HepG2 (cell line): ENCODE data around the gene LEPR. TPM values are rescaled to one million over a fixed set of nuclear protein-coding genes. Genes with fewer than 3 reads are reported as not detected.

Source experiments
- ATAC-seq: fragments of 200-7000 bp; cut with Tn5 transposase; 3 replicates; pipeline ENCODE4 v1.9.1; 2020; ENCODE audit warnings: mild to moderate bottlenecking, moderate library complexity
- BruUV-seq: library from RNA; stranded (reverse); fragments of 400-500 nt; replicated peaks from 2 replicates; lab custom pipeline; 2021; lab: Mats Ljungman, UMichigan
- CTCF ChIA-PET: fragments of 300-600 bp; formaldehyde crosslinking; extraction: SDS; loops from one replicate; lab custom pipeline; 2021; ENCODE audit warnings: low total read pairs, inconsistent platforms, low intra/inter-chr PET ratio; lab: Yijun Ruan, JAX
- POLR2A ChIA-PET: fragments of 350-600 bp; sonication (Branson Sonifier 250); formaldehyde crosslinking; loops from one replicate; lab custom pipeline; 2020; ENCODE audit warnings: antibody characterized with exemption, inconsistent platforms; lab: Yijun Ruan, JAX
- DNase-seq: peaks from one replicate; pipeline ENCODE4 v3.0.0-alpha.2; 2015; ENCODE audit warnings: low spot score
- FAIRE-seq: peaks from 3 replicates; lab custom pipeline; 2011; peaks lifted over from hg19 to GRCh38; lab: Jason Lieb, UNC
- H2AFZ ChIP-seq: one replicate; pipeline ENCODE4 v1.6.1; 2011; ENCODE audit warnings: low read length, inconsistent platforms
- H3K27ac ChIP-seq: fragments of 300-600 bp; 3 replicates; pipeline ENCODE4 v1.8.0; 2011; ENCODE audit warnings: mixed run types, mild to moderate bottlenecking, mixed read lengths, low read length, inconsistent platforms; ENCODE audit not compliant: insufficient read depth; ENCODE audit errors: extremely low read length
- H3K27me3 ChIP-seq, 2 experiments: fragments of 200-600 bp in 1 of 2; 2 replicates in 1 of 2; 3 replicates in 1 of 2; pipeline versions ENCODE4 v1.6.0 to v1.8.0; 2011; ENCODE audit warnings: low read length in 2 of 2, mild to moderate bottlenecking in 2 of 2, moderate library complexity in 2 of 2, inconsistent platforms in 1 of 2; ENCODE audit not compliant: insufficient read depth in 2 of 2, control insufficient read depth in 1 of 2
- H3K36me3 ChIP-seq, 2 experiments: fragments of 200-600 bp in 1 of 2; replicated peaks in 1 of 2; 2 replicates in 1 of 2; 3 replicates in 1 of 2; pipeline versions ENCODE4 v1.5.1 to v1.8.0; 2011; ENCODE audit warnings: low read length in 2 of 2, inconsistent platforms in 1 of 2; ENCODE audit not compliant: insufficient read depth in 2 of 2, control insufficient read depth in 1 of 2
- H3K4me1 ChIP-seq: 2 replicates; pipeline ENCODE4 v1.5.1; 2012; ENCODE audit warnings: low read length, inconsistent platforms; ENCODE audit not compliant: insufficient read depth
- H3K4me2 ChIP-seq: 2 replicates; pipeline ENCODE4 v1.6.0; 2011; ENCODE audit warnings: low read depth, low read length, inconsistent platforms
- H3K4me3 ChIP-seq, 3 experiments: fragments of 200-600 bp in 1 of 3; sonication (generic), shearing (Covaris generic) in 1 of 3; replicated peaks in 1 of 3; 2 replicates each; pipeline ENCODE4 v1.5.1; 2011 to 2016; ENCODE audit warnings: low read length in 3 of 3, inconsistent platforms in 2 of 3, low read depth in 2 of 3, mild to moderate bottlenecking in 2 of 3, control low read depth in 1 of 3, mixed read lengths in 1 of 3; ENCODE audit not compliant: insufficient read depth in 1 of 3
- H3K79me2 ChIP-seq: one replicate; pipeline ENCODE4 v1.6.1; 2011; ENCODE audit warnings: low read length, inconsistent platforms; ENCODE audit not compliant: insufficient read depth
- H3K9ac ChIP-seq: 2 replicates; pipeline ENCODE4 v1.6.0; 2011; ENCODE audit warnings: mild to moderate bottlenecking, low read depth, low read length, inconsistent platforms; ENCODE audit not compliant: insufficient read depth
- H3K9me3 ChIP-seq: 2 replicates; pipeline ENCODE4 v1.5.1; 2012; ENCODE audit warnings: mild to moderate bottlenecking, low read length
- H4K20me1 ChIP-seq: 2 replicates; pipeline ENCODE4 v1.6.0; 2011; ENCODE audit warnings: inconsistent platforms, mild to moderate bottlenecking, low read length, moderate library complexity; ENCODE audit not compliant: insufficient read depth
- FOXA1 ChIP-seq, 2 experiments: fragments of 450-650 bp in 1 of 2; sonication (generic) in 1 of 2; formaldehyde crosslinking in 1 of 2; IDR thresholded peaks; 2 replicates each; pipeline versions ENCODE4 v1.4.0 to v1.6.1; 2016 to 2020; ENCODE audit warnings: missing genetic modification reagents in 1 of 2
- FOXK2 ChIP-seq: fragments of 450-650 bp; IDR thresholded peaks from 2 replicates; pipeline ENCODE4 v1.6.1; 2016
- GABPA ChIP-seq, 2 experiments: IDR thresholded peaks; 2 replicates each; pipeline ENCODE4 v1.6.1; 2011 to 2016; ENCODE audit warnings: low read depth in 2 of 2, low read length in 1 of 2, missing biosample characterization in 1 of 2, missing genetic modification characterization in 1 of 2
- ISX ChIP-seq: sonication (generic); formaldehyde crosslinking; conservative IDR thresholded peaks from 2 replicates; pipeline ENCODE4 v1.5.0; 2020; ENCODE audit warnings: missing genetic modification reagents
- PLRG1 ChIP-seq: fragments of 450-650 bp; conservative IDR thresholded peaks from 2 replicates; pipeline ENCODE4 v1.6.1; 2016
- POLR2A ChIP-seq, 2 experiments: IDR thresholded peaks; 2 replicates each; pipeline ENCODE4 v1.6.1; 2011; ENCODE audit warnings: low read depth in 2 of 2, low read length in 2 of 2, mild to moderate bottlenecking in 1 of 2, moderate library complexity in 1 of 2; ENCODE audit not compliant: insufficient read depth in 1 of 2
- POLR2AphosphoS5 ChIP-seq: IDR thresholded peaks from 2 replicates; pipeline ENCODE4 v1.6.1; 2012; ENCODE audit warnings: low read depth, low read length
- RFX3 ChIP-seq: IDR thresholded peaks from 2 replicates; pipeline ENCODE4 v1.6.1; 2016; ENCODE audit warnings: missing biosample characterization, missing genetic modification reagents
- SIN3B ChIP-seq: fragments of 150-350 bp; IDR thresholded peaks from 2 replicates; pipeline ENCODE4 v1.6.1; 2014; ENCODE audit warnings: low read length
- SNAI1 ChIP-seq: sonication (generic); formaldehyde crosslinking; IDR thresholded peaks from 2 replicates; pipeline ENCODE4 v1.5.0; 2020; ENCODE audit warnings: mild to moderate bottlenecking, missing genetic modification reagents, borderline replicate concordance
- ZNF224 ChIP-seq: sonication (generic); formaldehyde crosslinking; IDR thresholded peaks from 2 replicates; pipeline ENCODE4 v1.5.0; 2020; ENCODE audit warnings: mild to moderate bottlenecking, missing genetic modification reagents
- ZNF234 ChIP-seq: sonication (generic); formaldehyde crosslinking; conservative IDR thresholded peaks from 2 replicates; pipeline ENCODE4 v1.5.1; 2020; ENCODE audit warnings: mild to moderate bottlenecking, missing genetic modification reagents
- ZNF556 ChIP-seq: sonication (generic); formaldehyde crosslinking; IDR thresholded peaks from 2 replicates; pipeline ENCODE4 v1.4.0; 2020; ENCODE audit warnings: mild to moderate bottlenecking, missing genetic modification reagents, borderline replicate concordance
- ZNF737 ChIP-seq: sonication (generic); formaldehyde crosslinking; IDR thresholded peaks from 2 replicates; pipeline ENCODE4 v1.5.0; 2020; ENCODE audit warnings: missing genetic modification reagents, mild to moderate bottlenecking, borderline replicate concordance
- ZNF788 ChIP-seq: sonication (generic); formaldehyde crosslinking; IDR thresholded peaks from 2 replicates; pipeline ENCODE4 v1.5.0; 2020; ENCODE audit warnings: mild to moderate bottlenecking, missing genetic modification reagents, borderline replicate concordance
- ZSCAN9 ChIP-seq: IDR thresholded peaks from 2 replicates; pipeline ENCODE4 v1.6.1; 2016; ENCODE audit warnings: borderline replicate concordance
- WGBS: methylation state at CpG from one replicate; pipeline ENCODE4 v1.1.6; 2017; ENCODE audit warnings: low lambda C conversion rate; 5-methylcytosine and 5-hydroxymethylcytosine counted together
- in situ Hi-C: cut with HindIII; loops from 2 replicates; pipeline ENCODE4 v1.10.0; 2017; ENCODE audit warnings: low pct_unique_long_range_greater_than_20kb; ENCODE audit not compliant: extremely low pct_ligation_motif_present
- intact Hi-C: fragments of 100-400 bp; cut with micrococcal nuclease; formaldehyde crosslinking; loops from one replicate; pipeline ENCODE4 v1.10.0; 2022; ENCODE audit not compliant: unreplicated experiment
- polyA plus RNA-seq, 8 experiments: library from polyadenylated mRNA; depleted of rRNA in 3 of 8; stranded (reverse) in 7 of 8; unstranded in 1 of 8; fragments of >200 nt; fragmentation: Illumina TruSeq in 4 of 8; extraction: Trizol in 4 of 8; gene quantifications; 2 replicates each; pipeline versions ENCODE4 v1.2.1 to v1.2.3, GENCODE V29; 2011 to 2016; ENCODE audit warnings: low read depth in 4 of 8, missing spikeins in 1 of 8, mixed read lengths in 1 of 8; ENCODE audit not compliant: insufficient read depth in 1 of 8
- total RNA-seq, 5 experiments: library from RNA; depleted of rRNA; stranded (reverse); fragments of >200 nt; fragmentation: Illumina TruSeq; extraction: Trizol; gene quantifications; 2 replicates each; pipeline ENCODE4 v1.2.3, GENCODE V29; 2016; ENCODE audit warnings: low read depth in 1 of 5
- TF ChIP-seq, protein P1 (sequence below): sonication (generic); formaldehyde crosslinking; conservative IDR thresholded peaks from 2 replicates; pipeline ENCODE4 v1.8.0; 2022; ENCODE audit warnings: mild to moderate bottlenecking, moderate library complexity, missing genetic modification reagents
- TF ChIP-seq, protein P2 (sequence below): sonication (generic); formaldehyde crosslinking; IDR thresholded peaks from 2 replicates; pipeline ENCODE4 v1.9.0; 2021; ENCODE audit warnings: missing genetic modification reagents, mild to moderate bottlenecking, borderline replicate concordance
- TF ChIP-seq, protein P3 (sequence below): fragments of 450-650 bp; IDR thresholded peaks from 2 replicates; pipeline ENCODE4 v1.6.1; 2016
- TF ChIP-seq, protein P4 (sequence below): sonication (generic); formaldehyde crosslinking; IDR thresholded peaks from 2 replicates; pipeline ENCODE4 v1.8.1; 2023; ENCODE audit warnings: missing genetic modification reagents, mild to moderate bottlenecking, borderline replicate concordance

The LEPR gene
- total and polyA plus RNA-seq, 2 of the 13 experiments (the other 11 are each of a cell fraction or from before 2014, with no cell fraction given): 0.60 to 1.7 TPM

DNA sequence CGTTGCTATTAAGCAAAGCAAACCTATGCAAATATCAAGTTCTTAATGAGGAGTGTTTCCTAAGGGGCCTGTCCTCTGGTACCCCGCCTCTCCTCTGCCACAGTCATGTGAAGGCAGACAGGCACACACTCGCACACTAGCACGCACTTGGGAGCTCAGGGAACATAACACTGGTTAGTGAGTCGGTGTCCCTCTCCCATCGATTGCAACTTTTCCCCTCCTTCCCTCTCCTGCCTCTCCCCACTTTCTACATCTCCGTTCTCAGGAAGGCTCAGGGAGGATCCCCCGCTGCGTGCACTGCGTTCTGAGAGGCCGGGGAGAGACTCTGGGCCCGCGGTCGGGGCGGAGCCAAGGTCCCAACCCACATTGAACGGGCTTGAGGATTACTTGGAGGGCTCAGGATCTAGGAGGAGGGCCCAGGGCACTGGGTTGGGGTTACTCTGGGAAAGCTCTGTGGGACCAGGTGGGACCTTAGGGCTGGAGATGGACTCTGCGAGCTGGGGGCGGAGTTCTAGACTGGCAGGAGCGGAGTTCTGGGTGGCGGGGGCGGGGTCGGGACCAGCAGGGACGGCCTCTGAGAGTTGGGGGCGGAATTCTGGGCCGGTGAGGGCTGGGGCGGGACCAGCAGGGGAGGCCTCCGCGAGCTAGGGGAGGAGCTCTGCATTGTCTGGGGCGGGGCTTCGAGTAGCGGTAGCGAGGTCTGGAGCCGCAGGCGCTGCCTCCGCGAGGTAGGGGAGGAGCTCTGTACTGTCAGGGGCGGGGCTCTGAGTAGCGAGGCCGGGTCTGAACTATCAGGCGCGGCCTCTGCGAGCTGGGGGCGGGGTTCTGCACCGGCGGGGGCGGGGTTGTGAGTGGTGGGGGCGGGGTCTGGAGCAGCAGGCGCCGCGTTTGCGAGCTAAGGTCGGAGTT is 533 bp upstream of the LEPR start:
- peak overlapping the region; percentile 93 for H3K4me2 ChIP-seq
- DNase-seq (peak; percentile 93), FAIRE-seq (peak; percentile 23), ATAC-seq (peak; percentile 92)
- H3K36me3 ChIP-seq: no peaks in the 10 kb centered on the region
- peak overlapping the region; percentile 68 for H2AFZ ChIP-seq
- CTCF ChIA-PET: no interaction called here
- in situ Hi-C loops (loop anchor here (10.0 kb wide), 1 partner anchor 165 kb away; no protein-coding TSS in a partner anchor), intact Hi-C loops (loop anchor here (2.0 to 10.0 kb wide), 6 partner anchors 47 to 355 kb away; partner anchors contain the start of gene AK4)
- peak overlapping the region; percentile 99 for H3K27ac ChIP-seq
- H4K20me1 ChIP-seq: no peaks in the 10 kb centered on the region
- H3K4me3 ChIP-seq: peak overlapping the region; percentile 79 to 94 (median 80)
- peaks cover 38% of the 10 kb centered on the region for H3K79me2 ChIP-seq
- no peaks in the 10 kb centered on the region for H3K9me3 ChIP-seq
- POLR2A ChIA-PET: interaction anchor here (0.7 to 2.9 kb wide), 26 partner anchors 8 to 358 kb away, joined by 3 to 26 read pairs (median 4); partner anchors contain the start of genes AK4 and DNAJC6
- H3K27me3 ChIP-seq: no peaks in the 10 kb centered on the region; a peak in 1 of 5 replicates
- peak overlapping the region; percentile 99 for H3K9ac ChIP-seq
- WGBS: 1% methylated on average over 20 of the region's 52 CpGs
- H3K4me1 ChIP-seq: peaks cover 59% of the 10 kb centered on the region
- BruUV-seq: TSS peak; percentile 79
- TF ChIP-seq POLR2A (IDR thresholded peaks at IDR 0.05; ENCODE audit: insufficient read depth in 1 of 2, low read depth in 2 of 2, low read length in 2 of 2): peak; percentile 59 to 86; a peak in 3 of 4 replicates
- no peak for TF ChIP-seq ZNF234 (CRISPR knock-in tag)
- TF ChIP-seq PLRG1: no peak
- peak; percentile 83; the same call in 1 of the 2 replicates for TF ChIP-seq ZNF556
- TF ChIP-seq, protein P1, sequence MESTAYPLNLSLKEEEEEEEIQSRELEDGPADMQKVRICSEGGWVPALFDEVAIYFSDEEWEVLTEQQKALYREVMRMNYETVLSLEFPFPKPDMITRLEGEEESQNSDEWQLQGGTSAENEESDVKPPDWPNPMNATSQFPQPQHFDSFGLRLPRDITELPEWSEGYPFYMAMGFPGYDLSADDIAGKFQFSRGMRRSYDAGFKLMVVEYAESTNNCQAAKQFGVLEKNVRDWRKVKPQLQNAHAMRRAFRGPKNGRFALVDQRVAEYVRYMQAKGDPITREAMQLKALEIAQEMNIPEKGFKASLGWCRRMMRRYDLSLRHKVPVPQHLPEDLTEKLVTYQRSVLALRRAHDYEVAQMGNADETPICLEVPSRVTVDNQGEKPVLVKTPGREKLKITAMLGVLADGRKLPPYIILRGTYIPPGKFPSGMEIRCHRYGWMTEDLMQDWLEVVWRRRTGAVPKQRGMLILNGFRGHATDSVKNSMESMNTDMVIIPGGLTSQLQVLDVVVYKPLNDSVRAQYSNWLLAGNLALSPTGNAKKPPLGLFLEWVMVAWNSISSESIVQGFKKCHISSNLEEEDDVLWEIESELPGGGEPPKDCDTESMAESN: no peak; the same call in 1 of the 2 replicates
- TF ChIP-seq ZNF788: 0 out of 2 replicates have a peak, but pooled peaks have one; percentile 51
- TF ChIP-seq SNAI1 (CRISPR knock-in tag): no peak
- TF ChIP-seq ISX (CRISPR knock-in tag): no peak
- no peak for TF ChIP-seq FOXA1 (IDR thresholded peaks at IDR 0.05)
- TF ChIP-seq FOXA1 (CRISPR knock-in tag; IDR thresholded peaks at IDR 0.05): no peak
- TF ChIP-seq RFX3 (CRISPR knock-in tag): no peak
- no peak for TF ChIP-seq GABPA (IDR thresholded peaks at IDR 0.05; ENCODE audit: low read depth, low read length)
- no peak for TF ChIP-seq GABPA (CRISPR knock-in tag; IDR thresholded peaks at IDR 0.05; ENCODE audit: low read depth)
- TF ChIP-seq, protein P2, sequence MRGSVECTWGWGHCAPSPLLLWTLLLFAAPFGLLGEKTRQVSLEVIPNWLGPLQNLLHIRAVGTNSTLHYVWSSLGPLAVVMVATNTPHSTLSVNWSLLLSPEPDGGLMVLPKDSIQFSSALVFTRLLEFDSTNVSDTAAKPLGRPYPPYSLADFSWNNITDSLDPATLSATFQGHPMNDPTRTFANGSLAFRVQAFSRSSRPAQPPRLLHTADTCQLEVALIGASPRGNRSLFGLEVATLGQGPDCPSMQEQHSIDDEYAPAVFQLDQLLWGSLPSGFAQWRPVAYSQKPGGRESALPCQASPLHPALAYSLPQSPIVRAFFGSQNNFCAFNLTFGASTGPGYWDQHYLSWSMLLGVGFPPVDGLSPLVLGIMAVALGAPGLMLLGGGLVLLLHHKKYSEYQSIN (CRISPR knock-in tag): no peak
- TF ChIP-seq FOXK2: no peak
- peak; percentile 92 for TF ChIP-seq POLR2AphosphoS5
- TF ChIP-seq, protein P3, sequence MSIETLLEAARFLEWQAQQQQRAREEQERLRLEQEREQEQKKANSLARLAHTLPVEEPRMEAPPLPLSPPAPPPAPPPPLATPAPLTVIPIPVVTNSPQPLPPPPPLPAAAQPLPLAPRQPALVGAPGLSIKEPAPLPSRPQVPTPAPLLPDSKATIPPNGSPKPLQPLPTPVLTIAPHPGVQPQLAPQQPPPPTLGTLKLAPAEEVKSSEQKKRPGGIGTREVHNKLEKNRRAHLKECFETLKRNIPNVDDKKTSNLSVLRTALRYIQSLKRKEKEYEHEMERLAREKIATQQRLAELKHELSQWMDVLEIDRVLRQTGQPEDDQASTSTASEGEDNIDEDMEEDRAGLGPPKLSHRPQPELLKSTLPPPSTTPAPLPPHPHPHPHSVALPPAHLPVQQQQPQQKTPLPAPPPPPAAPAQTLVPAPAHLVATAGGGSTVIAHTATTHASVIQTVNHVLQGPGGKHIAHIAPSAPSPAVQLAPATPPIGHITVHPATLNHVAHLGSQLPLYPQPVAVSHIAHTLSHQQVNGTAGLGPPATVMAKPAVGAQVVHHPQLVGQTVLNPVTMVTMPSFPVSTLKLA: no peak
- TF ChIP-seq, protein P4, sequence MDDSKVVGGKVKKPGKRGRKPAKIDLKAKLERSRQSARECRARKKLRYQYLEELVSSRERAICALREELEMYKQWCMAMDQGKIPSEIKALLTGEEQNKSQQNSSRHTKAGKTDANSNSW (CRISPR knock-in tag): no peak
- TF ChIP-seq ZNF737 (CRISPR knock-in tag): no peak
- TF ChIP-seq ZSCAN9 (CRISPR knock-in tag): peak; percentile 71; the same call in 1 of the 2 replicates
- TF ChIP-seq SIN3B: no peak
- no peak for TF ChIP-seq ZNF224 (CRISPR knock-in tag)
